OCI-LY7 (cell line): Measurements from ENCODE around the gene RNF144A.

Experiments
- EZH2phosphoT487 ChIP-seq: fragments of 200-600 bp; sonication (generic); IDR thresholded peaks from 2 replicates; pipeline ENCODE4 v1.6.1; 2018; ENCODE audit warnings: low read depth, borderline replicate concordance, mild to moderate bottlenecking, mixed run types, antibody characterized with exemption, low read length, moderate library complexity, mixed read lengths
- TF ChIP-seq, protein P1 (sequence below): fragments of 200-600 bp; sonication (generic); conservative IDR thresholded peaks from 2 replicates; pipeline ENCODE4 v1.5.1; 2014; ENCODE audit warnings: mild to moderate bottlenecking, antibody characterized with exemption, low read length, moderate library complexity, mixed read lengths

DNA sequence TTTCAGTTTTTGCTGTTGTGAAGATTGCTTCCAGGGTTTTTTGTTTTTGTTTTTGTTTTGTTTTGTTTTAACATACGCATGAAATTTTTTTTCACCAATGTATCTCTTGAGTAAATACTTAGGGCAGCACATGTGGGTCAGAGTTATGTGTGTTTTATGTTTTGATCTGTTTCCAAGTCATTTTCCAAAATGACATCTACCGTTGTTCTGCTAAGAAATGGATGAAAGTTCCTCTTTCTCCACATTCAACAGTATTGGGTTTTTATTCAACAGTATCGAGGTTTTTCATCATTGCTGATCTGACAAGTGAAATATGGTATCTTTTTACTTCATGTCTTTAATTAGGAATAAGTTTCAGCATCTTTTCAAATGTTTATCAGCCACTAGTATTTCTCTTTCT is 16.7 kb downstream of the RNF144A start:
- TF ChIP-seq, protein P1, sequence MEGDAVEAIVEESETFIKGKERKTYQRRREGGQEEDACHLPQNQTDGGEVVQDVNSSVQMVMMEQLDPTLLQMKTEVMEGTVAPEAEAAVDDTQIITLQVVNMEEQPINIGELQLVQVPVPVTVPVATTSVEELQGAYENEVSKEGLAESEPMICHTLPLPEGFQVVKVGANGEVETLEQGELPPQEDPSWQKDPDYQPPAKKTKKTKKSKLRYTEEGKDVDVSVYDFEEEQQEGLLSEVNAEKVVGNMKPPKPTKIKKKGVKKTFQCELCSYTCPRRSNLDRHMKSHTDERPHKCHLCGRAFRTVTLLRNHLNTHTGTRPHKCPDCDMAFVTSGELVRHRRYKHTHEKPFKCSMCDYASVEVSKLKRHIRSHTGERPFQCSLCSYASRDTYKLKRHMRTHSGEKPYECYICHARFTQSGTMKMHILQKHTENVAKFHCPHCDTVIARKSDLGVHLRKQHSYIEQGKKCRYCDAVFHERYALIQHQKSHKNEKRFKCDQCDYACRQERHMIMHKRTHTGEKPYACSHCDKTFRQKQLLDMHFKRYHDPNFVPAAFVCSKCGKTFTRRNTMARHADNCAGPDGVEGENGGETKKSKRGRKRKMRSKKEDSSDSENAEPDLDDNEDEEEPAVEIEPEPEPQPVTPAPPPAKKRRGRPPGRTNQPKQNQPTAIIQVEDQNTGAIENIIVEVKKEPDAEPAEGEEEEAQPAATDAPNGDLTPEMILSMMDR, result no peak
- no peak for TF ChIP-seq EZH2phosphoT487
